HCT116 (cell line): Measurements from ENCODE around the gene SLC35G3. TPM values are rescaled to one million over a fixed set of nuclear protein-coding genes. Genes with fewer than 3 reads are reported as not detected.

Experiments used
- ATAC-seq: fragments of 200-7000 bp; cut with Tn5 transposase; 2 replicates; pipeline ENCODE4 v1.9.1; 2020; ENCODE audit warnings: mild to moderate bottlenecking, moderate library complexity
- BruUV-seq: library from RNA; stranded (reverse); fragments of 400-500 nt; replicated peaks from 2 replicates; lab custom pipeline; 2021; lab: Mats Ljungman, UMichigan
- CTCF ChIA-PET: fragments of 300-600 bp; sonication (Branson Sonifier 250); formaldehyde crosslinking; loops from one replicate; lab custom pipeline; 2021; ENCODE audit warnings: antibody characterized with exemption; lab: Charles Lee
- POLR2A ChIA-PET: fragments of 300-600, 350-600 bp; sonication (Branson Sonifier 250); formaldehyde crosslinking; loops from one replicate; lab custom pipeline; 2021; ENCODE audit warnings: antibody characterized with exemption; lab: Charles Lee
- RAD21 ChIA-PET, 2 experiments: fragments of 300-600 bp; sonication (Branson Sonifier 250); formaldehyde crosslinking; loops; one replicate each; lab custom pipeline; 2023; ENCODE audit warnings: low total read pairs in 2 of 2; ENCODE audit not compliant: uncharacterized antibody in 2 of 2, unreplicated experiment in 2 of 2, low non-redundant PET in 1 of 2; lab: Charles Lee
- DNase-seq: peaks from one replicate; pipeline ENCODE4 v3.0.0-alpha.2; 2010; ENCODE audit warnings: low read depth, low spot score
- H2AFZ ChIP-seq: fragments of 200-600 bp; shearing (Covaris generic), sonication (generic); 2 replicates; pipeline ENCODE4 v1.6.1; 2017; ENCODE audit warnings: low read depth, mixed run types, mixed read lengths, antibody characterized with exemption, low read length; ENCODE audit not compliant: poor library complexity, severe bottlenecking
- H3K27ac ChIP-seq: 2 replicates; pipeline ENCODE4 v1.5.1; 2012; ENCODE audit warnings: low read depth, low read length
- H3K27me3 ChIP-seq: fragments of 200-600 bp; sonication (generic); 2 replicates; pipeline ENCODE4 v1.6.1; 2016; ENCODE audit warnings: mixed run types, low read length, mixed read lengths; ENCODE audit not compliant: insufficient read depth
- H3K36me3 ChIP-seq, 2 experiments: fragments of 200-500 bp in 1 of 2; fragments of 200-600 bp in 1 of 2; sonication (Bioruptor generic) in 1 of 2; sonication (generic) in 1 of 2; 2 replicates each; pipeline versions ENCODE4 v1.5.1 to v1.6.1; 2014 to 2016; ENCODE audit warnings: low read length in 2 of 2, inconsistent platforms in 1 of 2, mixed read lengths in 1 of 2, mixed run types in 1 of 2; ENCODE audit not compliant: insufficient read depth in 2 of 2, control insufficient read depth in 1 of 2
- H3K4me1 ChIP-seq, 2 experiments: fragments of 200-600 bp in 1 of 2; sonication (generic) in 1 of 2; 2 replicates each; pipeline versions ENCODE4 v1.5.1 to v1.6.1; 2012 to 2017; ENCODE audit warnings: low read length in 2 of 2, inconsistent platforms in 1 of 2, mild to moderate bottlenecking in 1 of 2, mixed read lengths in 1 of 2, mixed run types in 1 of 2, moderate library complexity in 1 of 2; ENCODE audit not compliant: insufficient read depth in 2 of 2, control insufficient read depth in 1 of 2
- H3K4me2 ChIP-seq: fragments of 200-600 bp; sonication (generic); 2 replicates; pipeline ENCODE4 v1.6.1; 2017; ENCODE audit warnings: mixed run types, low read length, mixed read lengths
- H3K4me3 ChIP-seq, 2 experiments: fragments of 200-600 bp in 1 of 2; sonication (generic) in 1 of 2; replicated peaks in 1 of 2; 2 replicates each; pipeline ENCODE4 v1.5.1; 2011 to 2016; ENCODE audit warnings: low read length in 2 of 2, control low read depth in 1 of 2, low read depth in 1 of 2, mild to moderate bottlenecking in 1 of 2, mixed read lengths in 1 of 2, mixed run types in 1 of 2
- H3K79me2 ChIP-seq: fragments of 200-600 bp; sonication (generic); 2 replicates; pipeline ENCODE4 v1.6.1; 2017; ENCODE audit warnings: mild to moderate bottlenecking, mixed run types, low read length, moderate library complexity, mixed read lengths; ENCODE audit not compliant: insufficient read depth
- H3K9ac ChIP-seq: fragments of 200-600 bp; sonication (generic); 2 replicates; pipeline ENCODE4 v1.6.1; 2016; ENCODE audit warnings: low read length, mixed read lengths
- H3K9me2 ChIP-seq: fragments of 200-600 bp; sonication (generic), shearing (Covaris generic); 2 replicates; pipeline ENCODE4 v1.6.1; 2017; ENCODE audit warnings: mixed run types, mild to moderate bottlenecking, moderate library complexity; ENCODE audit not compliant: insufficient read depth
- H3K9me3 ChIP-seq, 2 experiments: fragments of 200-500 bp in 1 of 2; fragments of 200-600 bp in 1 of 2; sonication (Bioruptor generic) in 1 of 2; sonication (generic) in 1 of 2; 2 replicates each; pipeline ENCODE4 v1.6.1; 2014 to 2017; ENCODE audit warnings: low read length in 2 of 2, mixed read lengths in 2 of 2, inconsistent platforms in 1 of 2, low read depth in 1 of 2, mild to moderate bottlenecking in 1 of 2, mixed run types in 1 of 2, moderate library complexity in 1 of 2; ENCODE audit not compliant: control insufficient read depth in 1 of 2, insufficient read depth in 1 of 2
- H4K20me1 ChIP-seq: fragments of 200-600 bp; sonication (generic), shearing (Covaris generic); 2 replicates; pipeline ENCODE4 v1.6.1; 2017; ENCODE audit warnings: mixed run types, mild to moderate bottlenecking, moderate library complexity; ENCODE audit not compliant: insufficient read depth
- CBX3 ChIP-seq: IDR thresholded peaks from 2 replicates; pipeline ENCODE4 v1.6.1; 2012; ENCODE audit warnings: low read depth
- CEBPB ChIP-seq: IDR thresholded peaks from 2 replicates; pipeline ENCODE4 v1.6.1; 2012; ENCODE audit warnings: low read depth
- ELF1 ChIP-seq: IDR thresholded peaks from 2 replicates; pipeline ENCODE4 v1.6.1; 2012; ENCODE audit warnings: low read depth, borderline replicate concordance
- EZH2phosphoT487 ChIP-seq: fragments of 200-600 bp; IDR thresholded peaks from 2 replicates; pipeline ENCODE4 v1.6.1; 2018; ENCODE audit warnings: antibody characterized with exemption, borderline replicate concordance
- POLR2AphosphoS5 ChIP-seq: IDR thresholded peaks from 2 replicates; pipeline ENCODE4 v1.6.1; 2011; ENCODE audit warnings: mild to moderate bottlenecking, low read depth, low read length, moderate library complexity
- RAD21 ChIP-seq: IDR thresholded peaks from 2 replicates; pipeline ENCODE4 v1.6.1; 2012; ENCODE audit warnings: low read depth, mild to moderate bottlenecking
- SP1 ChIP-seq: IDR thresholded peaks from 2 replicates; pipeline ENCODE4 v1.6.1; 2012; ENCODE audit warnings: low read depth
- SRF ChIP-seq: IDR thresholded peaks from 2 replicates; pipeline ENCODE4 v1.6.1; 2012; ENCODE audit warnings: low read depth
- TCF7L2 ChIP-seq: IDR thresholded peaks from 2 replicates; pipeline ENCODE4 v1.7.0; 2011; ENCODE audit warnings: borderline replicate concordance, inconsistent platforms; ENCODE audit not compliant: insufficient read depth, insufficient read length; ENCODE audit errors: extremely low read depth
- YY1 ChIP-seq: IDR thresholded peaks from 2 replicates; pipeline ENCODE4 v1.6.1; 2011; ENCODE audit warnings: low read length, low read depth, moderate library complexity, mild to moderate bottlenecking; ENCODE audit not compliant: insufficient replicate concordance; ENCODE audit errors: extremely low read depth
- ZNF274 ChIP-seq: fragments of 200-500 bp; sonication (Bioruptor generic); IDR thresholded peaks from 2 replicates; pipeline ENCODE4 v1.6.1; 2014; ENCODE audit warnings: mild to moderate bottlenecking, low read depth, low read length, inconsistent platforms
- intact Hi-C: fragments of 100-400 bp; cut with micrococcal nuclease; formaldehyde crosslinking; loops from 2 replicates; pipeline ENCODE4 v1.10.0; 2022
- total RNA-seq: library from RNA; stranded (reverse); gene quantifications from one replicate; pipeline ENCODE4 v1.2.1, GENCODE V29; 2021; ENCODE audit not compliant: unreplicated experiment
- TF ChIP-seq, protein P1 (sequence below): IDR thresholded peaks from 2 replicates; pipeline ENCODE4 v1.6.1; 2012
- TF ChIP-seq, protein P2 (sequence below): IDR thresholded peaks from 2 replicates; pipeline ENCODE4 v1.6.1; 2012
- TF ChIP-seq, protein P3 (sequence below), 3 experiments: fragments of 200-600 bp in 1 of 3; sonication (generic) in 1 of 3; IDR thresholded peaks in 2 of 3; conservative IDR thresholded peaks in 1 of 3; 2 replicates each; pipeline ENCODE4 v1.5.1; 2012 to 2017; ENCODE audit warnings: low read depth in 2 of 3, low read length in 2 of 3, antibody characterized with exemption in 1 of 3, borderline replicate concordance in 1 of 3, control low read depth in 1 of 3, mild to moderate bottlenecking in 1 of 3, mixed read lengths in 1 of 3, mixed run types in 1 of 3, moderate library complexity in 1 of 3; ENCODE audit not compliant: insufficient read depth in 1 of 3

The SLC35G3 gene
- total RNA-seq, 1 experiment from 2014 or later, result not detected

DNA sequence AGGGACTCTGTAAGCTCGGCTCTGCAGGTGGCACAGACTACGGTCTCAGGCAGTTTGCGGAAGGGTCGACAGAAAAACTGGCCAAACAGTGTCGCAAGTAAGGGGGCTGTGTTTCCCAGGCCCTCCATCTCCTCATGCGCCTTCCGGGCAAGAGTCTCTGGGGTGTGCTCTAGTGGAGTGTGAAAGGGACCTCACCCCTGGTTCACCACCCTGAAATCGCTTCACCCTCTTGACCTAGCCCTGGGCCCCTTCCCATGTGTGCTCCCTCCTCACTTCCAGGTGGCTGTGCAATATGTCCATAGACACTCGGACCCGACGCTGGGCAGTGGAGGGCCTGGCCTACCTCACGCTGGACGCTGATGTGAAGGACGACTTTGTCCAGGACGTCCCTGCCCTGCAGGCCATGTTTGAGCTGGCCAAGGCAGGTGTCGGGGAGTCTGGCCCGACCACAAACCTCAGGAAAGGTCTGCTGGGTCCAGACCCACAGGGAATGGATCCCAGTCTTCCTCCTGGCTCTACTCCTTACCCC, 24.3 kb downstream of the SLC35G3 start:
- Histone ChIP-seq H3K27me3 (no peaks in the 10 kb centered on the region), H3K36me3 (no peaks in the 10 kb centered on the region), H3K27ac (no peak overlapping the region), H4K20me1 (no peaks in the 10 kb centered on the region), H3K79me2 (no peaks in the 10 kb centered on the region), H3K4me3 (no peak overlapping the region), H3K9me3 (no peaks in the 10 kb centered on the region), H3K9ac (no peak overlapping the region), H3K4me2 (no peak overlapping the region), H3K4me1 (no peaks in the 10 kb centered on the region), H2AFZ (no peak overlapping the region), H3K9me2 (no peaks in the 10 kb centered on the region)
- RAD21 ChIA-PET, result no interaction called here
- TF ChIP-seq RAD21 (no peak), ELF1 (no peak), YY1 (no peak), TCF7L2 (no peak), EZH2phosphoT487 (no peak), ZNF274 (no peak), CBX3 (no peak), SRF (no peak), CEBPB (no peak), POLR2AphosphoS5 (no peak), SP1 (no peak)
- TF ChIP-seq, protein P1, sequence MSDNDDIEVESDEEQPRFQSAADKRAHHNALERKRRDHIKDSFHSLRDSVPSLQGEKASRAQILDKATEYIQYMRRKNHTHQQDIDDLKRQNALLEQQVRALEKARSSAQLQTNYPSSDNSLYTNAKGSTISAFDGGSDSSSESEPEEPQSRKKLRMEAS, result no peak
- TF ChIP-seq, protein P2, sequence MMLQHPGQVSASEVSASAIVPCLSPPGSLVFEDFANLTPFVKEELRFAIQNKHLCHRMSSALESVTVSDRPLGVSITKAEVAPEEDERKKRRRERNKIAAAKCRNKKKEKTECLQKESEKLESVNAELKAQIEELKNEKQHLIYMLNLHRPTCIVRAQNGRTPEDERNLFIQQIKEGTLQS, result no peak
- TF ChIP-seq, protein P3, sequence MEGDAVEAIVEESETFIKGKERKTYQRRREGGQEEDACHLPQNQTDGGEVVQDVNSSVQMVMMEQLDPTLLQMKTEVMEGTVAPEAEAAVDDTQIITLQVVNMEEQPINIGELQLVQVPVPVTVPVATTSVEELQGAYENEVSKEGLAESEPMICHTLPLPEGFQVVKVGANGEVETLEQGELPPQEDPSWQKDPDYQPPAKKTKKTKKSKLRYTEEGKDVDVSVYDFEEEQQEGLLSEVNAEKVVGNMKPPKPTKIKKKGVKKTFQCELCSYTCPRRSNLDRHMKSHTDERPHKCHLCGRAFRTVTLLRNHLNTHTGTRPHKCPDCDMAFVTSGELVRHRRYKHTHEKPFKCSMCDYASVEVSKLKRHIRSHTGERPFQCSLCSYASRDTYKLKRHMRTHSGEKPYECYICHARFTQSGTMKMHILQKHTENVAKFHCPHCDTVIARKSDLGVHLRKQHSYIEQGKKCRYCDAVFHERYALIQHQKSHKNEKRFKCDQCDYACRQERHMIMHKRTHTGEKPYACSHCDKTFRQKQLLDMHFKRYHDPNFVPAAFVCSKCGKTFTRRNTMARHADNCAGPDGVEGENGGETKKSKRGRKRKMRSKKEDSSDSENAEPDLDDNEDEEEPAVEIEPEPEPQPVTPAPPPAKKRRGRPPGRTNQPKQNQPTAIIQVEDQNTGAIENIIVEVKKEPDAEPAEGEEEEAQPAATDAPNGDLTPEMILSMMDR (IDR thresholded peaks at IDR 0.05 in 2 of 3, conservative IDR thresholded peaks at IDR 0.05 in 1 of 3; ENCODE audit: borderline replicate concordance in 1 of 3, insufficient read depth in 1 of 3, low read depth in 2 of 3, low read length in 2 of 3), result no peak
- intact Hi-C loops, result loop anchor here (10.0 kb wide), 1 partner anchor 145 kb away; no protein-coding TSS in a partner anchor
- CTCF ChIA-PET, result interaction anchor here (1.3 to 1.8 kb wide), 2 partner anchors 363 to 370 kb away, joined by 5 to 7 read pairs; no protein-coding TSS in a partner anchor
- POLR2A ChIA-PET, result no interaction called here
- BruUV-seq, result no TSS peak
- DNase-seq, result no peak
- no peak for ATAC-seq
